ENCODE data around the gene ARHGAP6. TPM values are rescaled to one million over a fixed set of nuclear protein-coding genes. Genes with fewer than 3 reads are reported as not detected.

ARHGAP6 gene
- total and polyA plus RNA-seq, 2 donors (not counting 3 experiments of a cell fraction or from before 2014, with no cell fraction given) = 0.69 to 0.83 TPM

- DNase-seq (ENCODE audit: low read depth, low spot score) = peak; percentile 15
- Histone ChIP-seq H3K27ac (ENCODE audit: insufficient read depth, low read depth, low read length) (no peak overlapping the region), H4K20me1 (replicated peaks; ENCODE audit: control insufficient read depth, extremely low read depth, insufficient read depth, low read length) (no peaks in the 10 kb centered on the region), H3K9ac (replicated peaks; ENCODE audit: extremely low read depth, insufficient read depth, low read length) (no peak overlapping the region), H3K27me3 (ENCODE audit: control insufficient read depth in 2 of 2, insufficient read depth in 2 of 2, low read length in 2 of 2) (no peaks in the 10 kb centered on the region), H3K9me1 (replicated peaks; ENCODE audit: control insufficient read depth, extremely low read depth, insufficient read depth, low read length) (no peaks in the 10 kb centered on the region), H3K4me3 (replicated peaks in 1 of 3; ENCODE audit: insufficient read depth in 1 of 3, low read depth in 1 of 3, low read length in 3 of 3) (no peak overlapping the region), H3K36me3 (ENCODE audit: control insufficient read depth in 2 of 2, extremely low read depth in 1 of 2, insufficient read depth in 2 of 2, low read length in 2 of 2) (no peaks in the 10 kb centered on the region), H3K4me1 (ENCODE audit: control insufficient read depth, extremely low read depth, insufficient read depth, low read length) (peaks cover 4% of the 10 kb centered on the region), H2AFZ (ENCODE audit: low read depth, low read length) (peak overlapping the region; percentile 60), H3K4me2 (ENCODE audit: insufficient read depth, low read length) (no peak overlapping the region), H3K9me3 (replicated peaks; ENCODE audit: control insufficient read depth, insufficient read depth, low read length) (no peaks in the 10 kb centered on the region), H3K79me2 (ENCODE audit: control insufficient read depth, insufficient read depth, low read length) (no peaks in the 10 kb centered on the region)
- TF ChIP-seq JUN (IDR thresholded peaks at IDR 0.05; ENCODE audit: borderline replicate concordance, insufficient read depth, insufficient read length, low read depth) = no peak
- no peak for TF ChIP-seq EZH2 (IDR thresholded peaks at IDR 0.05; ENCODE audit: borderline replicate concordance, low read depth, low read length, severe bottlenecking)
- no peak for TF ChIP-seq GATA2 (IDR thresholded peaks at IDR 0.05; ENCODE audit: insufficient read depth, insufficient read length, low read depth, low read length)
- no peak for TF ChIP-seq POLR2A (IDR thresholded peaks at IDR 0.05; ENCODE audit: low read depth, low read length)
- no peak for TF ChIP-seq CTCF (IDR thresholded peaks at IDR 0.05; ENCODE audit: extremely low read depth in 1 of 2, insufficient read depth in 1 of 2, low read depth in 1 of 2, low read length in 2 of 2)
- no peak for TF ChIP-seq POLR2AphosphoS5 (IDR thresholded peaks at IDR 0.05; ENCODE audit: insufficient read depth, low read depth, low read length)
- TF ChIP-seq MYC (IDR thresholded peaks at IDR 0.05; ENCODE audit: low read depth, low read length) = no peak
- TF ChIP-seq FOS (IDR thresholded peaks at IDR 0.05; ENCODE audit: borderline replicate concordance, insufficient read depth, low read length) = no peak
- TF ChIP-seq MAX (IDR thresholded peaks at IDR 0.05; ENCODE audit: insufficient read depth, insufficient read length) = no peak
- BruUV-seq (replicated peaks) = no TSS peak
- CTCF ChIA-PET = no interaction called here
- POLR2A ChIA-PET = no interaction called here
- intact Hi-C loops (cut with micrococcal nuclease) = no loop called here
- FAIRE-seq = peak; percentile 66
- dilution Hi-C loops (cut with MboI; ENCODE audit: extremely low pct_ligation_motif_present, low sequenced_read_pairs) = no loop called here
Measured at GRCh38 chrX:11423362-11423818, 242.3 kb downstream of the ARHGAP6 start.
